B cell (primary cell): ENCODE data around the gene MPP2. TPM values are rescaled to one million over a fixed set of nuclear protein-coding genes. Genes with fewer than 3 reads are reported as not detected.

ENCODE experiments used
- ATAC-seq: fragments of 200-7000 bp; cut with Tn5 transposase; one replicate; pipeline ENCODE4 v1.10.0; 2021; ENCODE audit warnings: low read depth, mild to moderate bottlenecking, moderate number of reproducible peaks, moderate library complexity
- CTCF ChIA-PET: fragments of 350-600 bp; sonication (Branson Sonifier 250); formaldehyde crosslinking; loops from one replicate; lab custom pipeline; 2021; ENCODE audit warnings: antibody characterized with exemption, inconsistent platforms; lab: Charles Lee
- POLR2A ChIA-PET: fragments of 350-600 bp; sonication (Branson Sonifier 250); formaldehyde crosslinking; loops from one replicate; lab custom pipeline; 2021; ENCODE audit warnings: antibody characterized with exemption; lab: Charles Lee
- DNase-seq: peaks from one replicate; pipeline ENCODE4 v3.0.0; 2013
- H2AFZ ChIP-seq: 2 replicates; pipeline ENCODE4 v1.6.1; 2012; ENCODE audit warnings: mild to moderate bottlenecking, low read depth, low read length; ENCODE audit not compliant: insufficient read depth, poor library complexity, severe bottlenecking
- H3K27ac ChIP-seq, 2 donors: 1 replicate in 1 of 2; 2 replicates in 1 of 2; pipeline ENCODE4 v1.5.1; 2012 to 2013; ENCODE audit warnings: low read length in 2 of 2, mild to moderate bottlenecking in 2 of 2, moderate library complexity in 1 of 2
- H3K27me3 ChIP-seq, 4 experiments: fragments of 200-600 bp in 1 of 4; sonication (generic) in 1 of 4; replicated peaks in 1 of 4; 1 replicate in 2 of 4; 2 replicates in 2 of 4; pipeline versions ENCODE4 v1.6.1 to v1.7.0; 2013 to 2016; ENCODE audit warnings: low read length in 3 of 4, mild to moderate bottlenecking in 2 of 4, mixed read lengths in 1 of 4, moderate library complexity in 1 of 4; ENCODE audit not compliant: insufficient read depth in 4 of 4, control insufficient read depth in 3 of 4; ENCODE audit errors: control extremely low read depth in 1 of 4
- H3K36me3 ChIP-seq, 2 experiments: replicated peaks in 1 of 2; 1 replicate in 1 of 2; 2 replicates in 1 of 2; pipeline versions ENCODE4 v1.6.1 to v1.7.1; 2013; ENCODE audit warnings: low read length in 1 of 2; ENCODE audit not compliant: insufficient read depth in 2 of 2, control insufficient read depth in 1 of 2; ENCODE audit errors: control extremely low read depth in 1 of 2, extremely low read depth in 1 of 2
- H3K4me1 ChIP-seq, 2 donors: fragments of 200-600 bp in 1 of 2; sonication (generic) in 1 of 2; 1 replicate in 1 of 2; 2 replicates in 1 of 2; pipeline versions ENCODE4 v1.5.1 to v1.6.1; 2013 to 2017; ENCODE audit warnings: low read length in 2 of 2; ENCODE audit not compliant: control insufficient read depth in 2 of 2, insufficient read depth in 2 of 2
- H3K4me2 ChIP-seq: replicated peaks from 2 replicates; pipeline ENCODE3; 2012; ENCODE audit warnings: mild to moderate bottlenecking, low read depth, low read length; ENCODE audit not compliant: poor library complexity, severe bottlenecking
- H3K4me3 ChIP-seq, 5 experiments: fragments of 200-600 bp in 1 of 5; sonication (generic) in 1 of 5; 1 replicate in 3 of 5; 2 replicates in 2 of 5; pipeline versions ENCODE4 v1.5.1 to v1.7.0; 2011 to 2016; ENCODE audit warnings: low read length in 4 of 5, mild to moderate bottlenecking in 4 of 5, low read depth in 2 of 5, control low read depth in 1 of 5, moderate library complexity in 1 of 5; ENCODE audit not compliant: insufficient read depth in 1 of 5; ENCODE audit errors: control extremely low read depth in 1 of 5, extremely low read depth in 1 of 5
- H3K79me2 ChIP-seq: fragments of 200-600 bp; sonication (generic); one replicate; pipeline ENCODE4 v1.6.0; 2016; ENCODE audit warnings: low read length; ENCODE audit not compliant: control insufficient read depth, insufficient read depth
- H3K9ac ChIP-seq: fragments of 200-600 bp; sonication (generic); 2 replicates; pipeline ENCODE4 v1.6.1; 2017; ENCODE audit warnings: mild to moderate bottlenecking, low read length, moderate library complexity
- H3K9me3 ChIP-seq, 3 donors: one replicate each; pipeline versions ENCODE4 v1.6.1 to v1.7.1; 2013; ENCODE audit warnings: low read length in 2 of 3; ENCODE audit not compliant: control insufficient read depth in 2 of 3, insufficient read depth in 1 of 3; ENCODE audit errors: control extremely low read depth in 1 of 3
- H4K20me1 ChIP-seq: 2 replicates; pipeline ENCODE4 v1.6.0; 2012; ENCODE audit warnings: mild to moderate bottlenecking, low read length; ENCODE audit not compliant: insufficient read depth, control insufficient read depth, poor library complexity, severe bottlenecking
- H3K27ac Mint-ChIP-seq: one replicate; pipeline ENCODE4 v1.8.0; 2021; ENCODE audit warnings: mixed read lengths
- H3K27me3 Mint-ChIP-seq: one replicate; pipeline ENCODE4 v1.8.0; 2021; ENCODE audit warnings: mixed read lengths
- H3K4me1 Mint-ChIP-seq: one replicate; pipeline ENCODE4 v1.8.0; 2021; ENCODE audit warnings: mixed read lengths
- H3K4me3 Mint-ChIP-seq: one replicate; pipeline ENCODE4 v1.8.0; 2021; ENCODE audit warnings: mixed read lengths
- H3K9me3 Mint-ChIP-seq: one replicate; pipeline ENCODE4 v1.8.0; 2022; ENCODE audit warnings: mixed read lengths; ENCODE audit not compliant: insufficient read depth
- EZH2 ChIP-seq: IDR thresholded peaks from 2 replicates; pipeline ENCODE4 v1.6.1; 2012; ENCODE audit warnings: borderline replicate concordance, low read depth, mild to moderate bottlenecking, moderate library complexity, low read length; ENCODE audit not compliant: insufficient read depth, poor library complexity, severe bottlenecking
- WGBS: methylation state at CpG from one replicate; pipeline ENCODE4 v1.1.5; 2013; ENCODE audit warnings: missing lambda C conversion rate; ENCODE audit not compliant: insufficient coverage; 5-methylcytosine and 5-hydroxymethylcytosine counted together
- intact Hi-C: fragments of 100-400 bp; cut with micrococcal nuclease; formaldehyde crosslinking; loops from one replicate; pipeline ENCODE4 v1.10.0; 2022
- polyA plus RNA-seq: library from polyadenylated mRNA; depleted of rRNA; stranded (reverse); fragments of >200 nt; gene quantifications from 2 replicates; pipeline ENCODE4 v1.2.3, GENCODE V29; 2012
- total RNA-seq, 2 donors: library from RNA; stranded (reverse); fragments of 120-200 nt in 1 of 2; gene quantifications; 1 replicate in 1 of 2; 2 replicates in 1 of 2; pipeline versions ENCODE4 v1.2.3 to v1.2.4, GENCODE V29; 2013 to 2022
- TF ChIP-seq, protein P1 (sequence below): fragments of 200-600 bp; IDR thresholded peaks from one replicate; pipeline ENCODE4 v1.8.0; 2022; ENCODE audit warnings: antibody characterized with exemption, mild to moderate bottlenecking

Gene MPP2
- total and polyA plus RNA-seq, 2 donors (not counting 1 experiment from before 2014, with no cell fraction given) = 0.15 TPM; not detected in 1

DNA sequence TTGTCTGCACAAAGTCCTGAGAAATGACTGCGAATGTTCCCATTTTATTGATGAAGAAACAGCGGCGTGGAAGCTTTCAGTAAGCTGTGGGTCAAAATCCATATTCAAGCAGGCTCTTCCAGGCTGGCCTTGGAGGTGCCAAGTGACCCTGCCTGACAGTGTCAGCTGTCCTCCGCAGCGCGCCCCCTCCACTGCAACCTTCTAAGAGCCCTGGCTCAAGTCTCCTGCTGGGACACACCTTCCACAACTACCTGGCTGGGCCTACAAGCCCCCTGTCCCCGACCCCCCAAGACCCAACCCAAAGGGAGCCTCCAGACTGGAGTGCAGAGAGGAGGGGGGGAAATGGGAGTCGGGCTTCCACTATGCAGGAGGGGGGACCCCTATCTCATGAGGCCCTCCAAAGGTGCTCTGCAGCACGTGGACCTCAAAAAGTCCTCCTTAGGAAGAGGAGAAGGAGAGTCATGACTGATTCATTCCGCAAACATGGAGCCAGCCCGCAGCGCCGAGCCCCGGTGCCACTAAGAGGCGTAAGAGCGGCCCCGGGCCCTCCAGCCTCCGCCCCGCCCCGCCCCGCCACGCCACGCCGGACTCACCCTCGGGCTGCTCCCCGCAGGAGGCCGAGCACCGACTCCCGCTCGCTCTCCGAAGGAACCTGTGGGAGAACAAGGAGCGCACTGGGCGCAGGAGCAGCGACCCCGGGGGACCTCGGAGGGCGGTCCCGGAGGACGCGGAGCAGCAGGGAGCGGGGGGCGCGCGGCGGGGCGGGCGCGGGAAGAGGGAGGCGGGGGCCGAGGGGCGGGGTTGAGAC lies 75.0 kb downstream of the MPP2 start:
- no peak overlapping the region for H3K27ac Mint-ChIP-seq
- Histone ChIP-seq H3K4me1 (peaks cover 14 to 21% of the 10 kb centered on the region in 2 donors), H3K4me2 (peak overlapping the region; percentile 90), H3K36me3 (no peaks in the 10 kb centered on the region), H3K27ac (no peak overlapping the region), H3K27me3 (peaks cover 0 to 34% (median 25%) of the 10 kb centered on the region in 4 experiments), H2AFZ (peak overlapping the region; percentile 73), H3K9ac (peak overlapping the region; percentile 62), H3K79me2 (no peaks in the 10 kb centered on the region), H4K20me1 (no peaks in the 10 kb centered on the region), H3K4me3 (peak overlapping the region in 3 of 5 experiments; percentile 27 to 53 (median 48)), H3K9me3 (peaks cover 0 to 10% (median 0%) of the 10 kb centered on the region in 3 donors)
- DNase-seq = peak; percentile 41
- H3K4me1 Mint-ChIP-seq = peaks cover 16% of the 10 kb centered on the region
- POLR2A ChIA-PET = interaction anchor here (0.5 kb wide), 1 partner anchor 267 kb away, joined by 4 read pairs; no protein-coding TSS in a partner anchor
- intact Hi-C loops = no loop called here
- 9% methylated on average over 47 of the region's 51 CpGs for WGBS
- H3K4me3 Mint-ChIP-seq = peak overlapping the region; percentile 82
- no peaks in the 10 kb centered on the region for H3K9me3 Mint-ChIP-seq
- ATAC-seq = no peak
- no peak for TF ChIP-seq EZH2
- TF ChIP-seq, protein P1, sequence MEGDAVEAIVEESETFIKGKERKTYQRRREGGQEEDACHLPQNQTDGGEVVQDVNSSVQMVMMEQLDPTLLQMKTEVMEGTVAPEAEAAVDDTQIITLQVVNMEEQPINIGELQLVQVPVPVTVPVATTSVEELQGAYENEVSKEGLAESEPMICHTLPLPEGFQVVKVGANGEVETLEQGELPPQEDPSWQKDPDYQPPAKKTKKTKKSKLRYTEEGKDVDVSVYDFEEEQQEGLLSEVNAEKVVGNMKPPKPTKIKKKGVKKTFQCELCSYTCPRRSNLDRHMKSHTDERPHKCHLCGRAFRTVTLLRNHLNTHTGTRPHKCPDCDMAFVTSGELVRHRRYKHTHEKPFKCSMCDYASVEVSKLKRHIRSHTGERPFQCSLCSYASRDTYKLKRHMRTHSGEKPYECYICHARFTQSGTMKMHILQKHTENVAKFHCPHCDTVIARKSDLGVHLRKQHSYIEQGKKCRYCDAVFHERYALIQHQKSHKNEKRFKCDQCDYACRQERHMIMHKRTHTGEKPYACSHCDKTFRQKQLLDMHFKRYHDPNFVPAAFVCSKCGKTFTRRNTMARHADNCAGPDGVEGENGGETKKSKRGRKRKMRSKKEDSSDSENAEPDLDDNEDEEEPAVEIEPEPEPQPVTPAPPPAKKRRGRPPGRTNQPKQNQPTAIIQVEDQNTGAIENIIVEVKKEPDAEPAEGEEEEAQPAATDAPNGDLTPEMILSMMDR = no peak
- CTCF ChIA-PET = interaction anchor here (1.0 kb wide), 1 partner anchor 14 kb away, joined by 3 read pairs; the partner anchor contains the start of gene CD300LG
- H3K27me3 Mint-ChIP-seq = peaks cover 70% of the 10 kb centered on the region

GRCh38 chr17:43831633-43832032 lies 75.7 kb downstream of the MPP2 start:
- H3K27me3 ChIP-seq = peaks cover 0 to 34% (median 25%) of the 10 kb centered on the region in 4 experiments
- intact Hi-C loops = no loop called here
- H3K9ac ChIP-seq = no peak overlapping the region
- no peak for ATAC-seq
- Mint-ChIP-seq H3K4me1 (peaks cover 16% of the 10 kb centered on the region), H3K4me3 (peak overlapping the region; percentile 82), H3K27ac (no peak overlapping the region), H3K27me3 (peaks cover 68% of the 10 kb centered on the region), H3K9me3 (no peaks in the 10 kb centered on the region)
- no peak overlapping the region for H3K4me2 ChIP-seq
- H2AFZ ChIP-seq = no peak overlapping the region
- peaks cover 14 to 21% of the 10 kb centered on the region in 2 donors for H3K4me1 ChIP-seq
- CTCF ChIA-PET = interaction anchor here (1.0 kb wide), 1 partner anchor 15 kb away, joined by 3 read pairs; the partner anchor contains the start of gene CD300LG
- no peaks in the 10 kb centered on the region for H3K36me3 ChIP-seq
- peaks cover 0 to 10% (median 0%) of the 10 kb centered on the region in 3 donors for H3K9me3 ChIP-seq
- H4K20me1 ChIP-seq = no peaks in the 10 kb centered on the region
- no peak overlapping the region for H3K27ac ChIP-seq
- POLR2A ChIA-PET = no interaction called here
- DNase-seq = no peak
- H3K4me3 ChIP-seq = no peak overlapping the region
- no peaks in the 10 kb centered on the region for H3K79me2 ChIP-seq
- no peak for TF ChIP-seq EZH2
- TF ChIP-seq, protein P1 = no peak
- 94% methylated on average over 4 of the region's 8 CpGs for WGBS
